H9 (cell line): ENCODE results near the gene TENT5A. TPM values are rescaled to one million over a fixed set of nuclear protein-coding genes. Genes with fewer than 3 reads are reported as not detected.

Source experiments
- DNase-seq: peaks from one replicate; pipeline ENCODE4 v3.0.0-alpha.2; 2017
- H2AFZ ChIP-seq: one replicate; pipeline ENCODE4 v1.6.1; 2013; ENCODE audit warnings: mild to moderate bottlenecking, low read length, control low read depth, moderate library complexity
- H2AK5ac ChIP-seq: 2 replicates; pipeline ENCODE4 v1.6.1; 2013; ENCODE audit warnings: low read length, control low read depth, mixed read lengths; ENCODE audit not compliant: insufficient read length
- H2BK120ac ChIP-seq: one replicate; pipeline ENCODE4 v1.6.1; 2013; ENCODE audit warnings: low read depth, mild to moderate bottlenecking, low read length, control low read depth, inconsistent platforms; ENCODE audit not compliant: poor library complexity, severe bottlenecking
- H2BK12ac ChIP-seq: 2 replicates; pipeline ENCODE4 v1.6.1; 2013; ENCODE audit warnings: low read length, control low read depth, mixed read lengths, low read depth; ENCODE audit not compliant: insufficient read length
- H2BK15ac ChIP-seq: 2 replicates; pipeline ENCODE4 v1.6.1; 2013; ENCODE audit warnings: low read depth, low read length, control low read depth
- H2BK20ac ChIP-seq: one replicate; pipeline ENCODE4 v1.6.1; 2013; ENCODE audit warnings: low read depth, mild to moderate bottlenecking, low read length, control low read depth, inconsistent platforms; ENCODE audit not compliant: poor library complexity, severe bottlenecking
- H2BK5ac ChIP-seq: 2 replicates; pipeline ENCODE4 v1.6.1; 2013; ENCODE audit warnings: low read length, control low read depth, mixed read lengths; ENCODE audit not compliant: insufficient read length
- H3K14ac ChIP-seq: 2 replicates; pipeline ENCODE4 v1.6.1; 2013; ENCODE audit warnings: low read length, control low read depth; ENCODE audit not compliant: insufficient read depth
- H3K18ac ChIP-seq: 2 replicates; pipeline ENCODE4 v1.6.1; 2013; ENCODE audit warnings: low read depth, mild to moderate bottlenecking, mixed read lengths, low read length, control low read depth; ENCODE audit not compliant: insufficient read length
- H3K23ac ChIP-seq: 2 replicates; pipeline ENCODE4 v1.6.1; 2013; ENCODE audit warnings: low read length, control low read depth, mixed read lengths, low read depth; ENCODE audit not compliant: insufficient read length
- H3K23me2 ChIP-seq: 2 replicates; pipeline ENCODE4 v1.6.1; 2013; ENCODE audit warnings: low read depth, mild to moderate bottlenecking, mixed read lengths, low read length, control low read depth; ENCODE audit not compliant: insufficient read length, poor library complexity, severe bottlenecking
- H3K27ac ChIP-seq: 2 replicates; pipeline ENCODE4 v1.5.1; 2013; ENCODE audit warnings: low read length, control low read depth, mixed read lengths, low read depth; ENCODE audit not compliant: insufficient read length
- H3K27me3 ChIP-seq: 2 replicates; pipeline ENCODE4 v1.6.1; 2013; ENCODE audit warnings: low read length, control low read depth, inconsistent platforms; ENCODE audit not compliant: insufficient read depth
- H3K4ac ChIP-seq: 2 replicates; pipeline ENCODE4 v1.6.1; 2013; ENCODE audit warnings: low read depth, mild to moderate bottlenecking, control low read depth, inconsistent platforms, low read length, moderate library complexity
- H3K4me1 ChIP-seq: 2 replicates; pipeline ENCODE4 v1.6.1; 2013; ENCODE audit warnings: low read length, control low read depth, inconsistent platforms; ENCODE audit not compliant: insufficient read depth
- H3K4me2 ChIP-seq: 2 replicates; pipeline ENCODE4 v1.6.1; 2013; ENCODE audit warnings: low read length, control low read depth, mixed read lengths; ENCODE audit not compliant: insufficient read length, insufficient read depth
- H3K56ac ChIP-seq: 2 replicates; pipeline ENCODE4 v1.6.1; 2013; ENCODE audit warnings: low read depth, mild to moderate bottlenecking, mixed read lengths, low read length, control low read depth; ENCODE audit not compliant: insufficient read length
- H3K79me1 ChIP-seq: 2 replicates; pipeline ENCODE4 v1.6.1; 2013; ENCODE audit warnings: low read depth, mild to moderate bottlenecking, moderate library complexity, low read length, control low read depth, inconsistent platforms; ENCODE audit not compliant: insufficient read depth, poor library complexity, severe bottlenecking
- H3K79me2 ChIP-seq: 2 replicates; pipeline ENCODE4 v1.6.1; 2013; ENCODE audit warnings: low read length, control low read depth, inconsistent platforms; ENCODE audit not compliant: insufficient read depth
- H3K9ac ChIP-seq: 2 replicates; pipeline ENCODE4 v1.6.1; 2013; ENCODE audit warnings: low read length, control low read depth, mixed read lengths; ENCODE audit not compliant: insufficient read length; ENCODE audit errors: extremely low read depth
- H3K9me3 ChIP-seq: one replicate; pipeline ENCODE4 v1.6.1; 2013; ENCODE audit warnings: low read depth, low read length, inconsistent platforms; ENCODE audit not compliant: control insufficient read depth
- H3T11ph ChIP-seq: one replicate; pipeline ENCODE4 v1.6.1; 2013; ENCODE audit warnings: mild to moderate bottlenecking, low read length, control low read depth, inconsistent platforms
- H4K20me1 ChIP-seq: one replicate; pipeline ENCODE4 v1.6.1; 2013; ENCODE audit not compliant: control insufficient read depth, insufficient read length, insufficient read depth
- H4K5ac ChIP-seq: 2 replicates; pipeline ENCODE4 v1.6.1; 2013; ENCODE audit warnings: low read depth, mild to moderate bottlenecking, mixed read lengths, low read length, control low read depth; ENCODE audit not compliant: insufficient read length
- H4K8ac ChIP-seq: replicated peaks from 2 replicates; pipeline ENCODE4 v1.6.1; 2013; ENCODE audit warnings: low read length, control low read depth, mixed read lengths, low read depth; ENCODE audit not compliant: insufficient read length
- H4K91ac ChIP-seq: 2 replicates; pipeline ENCODE4 v1.6.1; 2013; ENCODE audit warnings: low read depth, mild to moderate bottlenecking, moderate library complexity, mixed read lengths, low read length, control low read depth; ENCODE audit not compliant: insufficient read length
- H3K27ac Mint-ChIP-seq, 3 experiments: 2 replicates in 2 of 3; 3 replicates in 1 of 3; pipeline ENCODE4 v1.8.0; 2020 to 2021; ENCODE audit warnings: mixed read lengths in 3 of 3, mild to moderate bottlenecking in 1 of 3, moderate library complexity in 1 of 3
- H3K27me3 Mint-ChIP-seq: 2 replicates; pipeline ENCODE4 v1.8.0; 2021; ENCODE audit warnings: low read depth, mild to moderate bottlenecking, moderate library complexity, mixed read lengths
- H3K36me3 Mint-ChIP-seq, 3 experiments: 2 replicates in 2 of 3; 3 replicates in 1 of 3; pipeline ENCODE4 v1.8.0; 2020 to 2021; ENCODE audit warnings: low read depth in 3 of 3, mixed read lengths in 3 of 3; ENCODE audit not compliant: insufficient read depth in 1 of 3
- H3K4me1 Mint-ChIP-seq, 2 experiments: 2 replicates each; pipeline ENCODE4 v1.8.0; 2020; ENCODE audit warnings: mixed read lengths in 2 of 2
- H3K4me3 Mint-ChIP-seq, 2 experiments: 2 replicates in 1 of 2; 3 replicates in 1 of 2; pipeline ENCODE4 v1.8.0; 2020 to 2021; ENCODE audit warnings: mild to moderate bottlenecking in 2 of 2, mixed read lengths in 2 of 2, moderate library complexity in 1 of 2
- H3K9me3 Mint-ChIP-seq, 2 experiments: 2 replicates in 1 of 2; 3 replicates in 1 of 2; pipeline ENCODE4 v1.8.0; 2020; ENCODE audit warnings: mild to moderate bottlenecking in 2 of 2, mixed read lengths in 2 of 2, moderate library complexity in 1 of 2
- CTCF ChIP-seq: fragments of 200-600 bp; sonication (generic); conservative IDR thresholded peaks from 3 replicates; pipeline ENCODE4 v1.8.0; 2021; ENCODE audit warnings: antibody characterized with exemption, mild to moderate bottlenecking
- WGBS: extraction: QIAGEN DNeasy Blood & Tissue Kit; methylation state at CpG from one replicate; pipeline ENCODE4 v1.1.7; 2013; ENCODE audit warnings: missing lambda C conversion rate, low lambda C conversion rate, mixed read lengths; ENCODE audit not compliant: insufficient read length; ENCODE audit errors: extremely low coverage; 5-methylcytosine and 5-hydroxymethylcytosine counted together
- total RNA-seq: library from RNA; stranded (reverse); gene quantifications from 2 replicates; pipeline ENCODE4 v1.2.1, GENCODE V29; 2021

The TENT5A gene
- total RNA-seq, 1 experiment from 2014 or later = 1.4 TPM

- peak overlapping the region in 1 of 3 experiments; percentile 52; a peak in 1 of 7 replicates for H3K27ac Mint-ChIP-seq
- no peak overlapping the region for H3K18ac ChIP-seq
- no peak for DNase-seq
- no peaks in the 10 kb centered on the region for H3K79me2 ChIP-seq
- no peak overlapping the region for H3K14ac ChIP-seq
- H4K8ac ChIP-seq = no peak overlapping the region
- no peak overlapping the region for H2AK5ac ChIP-seq
- no peaks in the 10 kb centered on the region for H3K79me1 ChIP-seq
- H3K4me1 Mint-ChIP-seq = peaks cover 13 to 23% of the 10 kb centered on the region in 2 experiments
- no peaks in the 10 kb centered on the region for H3K9me3 ChIP-seq
- H3K9me3 Mint-ChIP-seq = no peaks in the 10 kb centered on the region; a peak in 1 of 5 replicates
- H3K4ac ChIP-seq = no peak overlapping the region
- no peak overlapping the region for H2BK5ac ChIP-seq
- no peak overlapping the region for H2BK20ac ChIP-seq
- no peak overlapping the region for H2BK120ac ChIP-seq
- no peak overlapping the region for H2BK12ac ChIP-seq
- no peak overlapping the region for H4K5ac ChIP-seq
- no peak overlapping the region for H2AFZ ChIP-seq
- H3K4me1 ChIP-seq = no peaks in the 10 kb centered on the region
- H3K56ac ChIP-seq = no peak overlapping the region
- no peak for TF ChIP-seq CTCF
- H3K27me3 ChIP-seq = no peaks in the 10 kb centered on the region
- H3K9ac ChIP-seq = no peak overlapping the region
- no peaks in the 10 kb centered on the region for H4K20me1 ChIP-seq
- no peak overlapping the region for H3K27ac ChIP-seq
- WGBS = no CpG with 5 or more reads among the region's 2 CpGs
- H3K4me3 Mint-ChIP-seq = no peak overlapping the region
- H3T11ph ChIP-seq = no peak overlapping the region
- no peak overlapping the region for H4K91ac ChIP-seq
- no peak overlapping the region for H3K23ac ChIP-seq
- H3K27me3 Mint-ChIP-seq = no peaks in the 10 kb centered on the region
- peak overlapping the region; percentile 52; the same call in 1 of the 2 replicates for H2BK15ac ChIP-seq
- no peaks in the 10 kb centered on the region for H3K36me3 Mint-ChIP-seq
- H3K4me2 ChIP-seq = no peak overlapping the region
- H3K23me2 ChIP-seq = no peaks in the 10 kb centered on the region
Measured at GRCh38 chr6:81768150-81768942, 15.9 kb upstream of the TENT5A start.
